ENCODE results near the gene PLXNA4.

PLXNA4 gene

DNA sequence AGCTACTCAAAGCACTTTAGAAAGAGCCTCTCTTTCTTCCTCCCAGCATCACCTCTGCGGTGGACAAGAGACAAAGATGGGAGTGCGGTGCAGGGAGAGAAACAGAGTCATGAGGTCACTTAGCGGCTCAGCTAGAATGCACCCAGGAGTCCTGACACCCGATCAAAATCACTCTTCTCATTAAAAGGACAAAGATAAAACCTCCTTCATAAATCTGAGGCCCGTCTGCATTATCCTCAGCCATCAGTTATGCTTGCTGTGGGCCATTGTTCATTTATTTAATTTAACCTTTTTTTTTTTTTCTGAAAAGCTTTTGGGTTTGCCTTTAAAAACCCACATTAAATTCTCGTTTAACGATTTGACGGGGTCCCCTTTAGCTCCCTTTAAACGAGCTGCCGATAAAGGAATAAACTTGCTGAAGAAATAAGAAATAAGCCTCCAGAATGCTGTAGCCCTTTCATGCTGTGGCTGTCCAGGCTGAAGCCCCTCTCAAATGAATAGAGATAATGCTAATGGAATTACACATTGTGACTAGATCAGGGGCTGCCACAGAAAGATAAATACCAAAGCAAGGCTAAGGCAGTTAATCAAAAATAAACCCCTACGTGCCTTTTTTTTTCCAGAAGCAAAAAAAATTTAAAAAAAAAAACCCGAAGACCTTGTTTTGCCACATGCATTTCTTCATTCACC, 16.1 kb upstream of the PLXNA4 start:
- no peak for DNase-seq

- DNase-seq: no peak
Observed at GRCh38 chr7:132590162-132590561, 13.9 kb upstream of the PLXNA4 start.

DNA sequence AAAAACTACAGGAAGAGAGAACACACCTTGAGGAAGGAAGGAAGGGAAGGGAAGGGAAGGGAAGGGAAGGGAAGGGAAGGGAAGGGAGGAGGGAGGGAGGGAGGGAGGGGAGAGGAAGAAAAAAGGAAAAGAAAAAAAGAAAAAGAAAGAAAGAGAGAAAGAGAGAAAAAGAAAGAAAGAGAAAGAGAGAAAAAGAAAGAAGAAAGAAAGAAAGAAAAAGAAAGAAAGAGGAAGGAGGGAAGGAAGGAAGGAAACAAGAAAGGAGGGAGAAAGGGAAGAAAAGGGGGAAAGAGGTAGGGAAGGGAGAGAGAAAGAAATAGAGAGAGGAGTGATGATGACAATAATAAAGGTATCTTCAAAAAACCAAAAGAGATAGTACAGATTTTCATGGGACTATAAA, 12.3 kb upstream of the PLXNA4 start:
- no peak for DNase-seq

DNA sequence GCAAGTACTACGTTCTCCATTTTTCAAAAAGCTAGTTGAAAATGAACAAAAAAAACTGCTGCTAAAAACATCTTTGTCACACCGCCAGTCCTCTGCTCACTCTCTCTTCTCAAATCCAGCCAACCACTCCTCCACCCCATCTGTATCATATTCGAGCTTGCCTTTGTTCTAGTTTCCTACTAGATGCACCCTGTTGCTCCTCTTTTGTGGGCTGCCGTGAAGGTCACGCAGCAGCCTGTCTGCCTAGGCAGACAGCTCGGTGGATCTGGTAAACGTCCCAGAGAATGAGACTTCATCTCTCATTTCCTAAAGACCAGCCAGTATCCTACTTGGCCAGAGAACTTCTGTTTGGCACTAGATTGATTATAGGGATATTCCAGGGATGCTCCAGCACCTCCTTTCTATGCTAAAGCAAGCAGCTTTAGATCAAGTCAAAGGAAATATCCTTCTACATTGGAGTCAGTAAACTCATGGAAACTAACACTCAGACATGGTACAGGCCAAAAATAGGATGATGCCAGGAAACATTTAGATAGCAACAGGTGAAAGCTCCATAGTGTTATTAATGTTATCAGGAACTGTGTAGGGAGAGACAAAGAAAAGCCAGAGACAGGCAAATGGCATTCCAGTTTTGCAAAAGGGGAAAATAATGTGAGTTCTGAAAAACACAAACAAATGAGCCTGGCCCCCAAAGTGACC, 8.7 kb upstream of the PLXNA4 start:
- no peak for DNase-seq

- DNase-seq: no peak
Observed at GRCh38 chr7:132581431-132581830, 5.2 kb upstream of the PLXNA4 start.

GRCh38 chr7:132580717-132581285, 4.5 kb upstream of the PLXNA4 start:
- peak; percentile 91 for DNase-seq

DNA sequence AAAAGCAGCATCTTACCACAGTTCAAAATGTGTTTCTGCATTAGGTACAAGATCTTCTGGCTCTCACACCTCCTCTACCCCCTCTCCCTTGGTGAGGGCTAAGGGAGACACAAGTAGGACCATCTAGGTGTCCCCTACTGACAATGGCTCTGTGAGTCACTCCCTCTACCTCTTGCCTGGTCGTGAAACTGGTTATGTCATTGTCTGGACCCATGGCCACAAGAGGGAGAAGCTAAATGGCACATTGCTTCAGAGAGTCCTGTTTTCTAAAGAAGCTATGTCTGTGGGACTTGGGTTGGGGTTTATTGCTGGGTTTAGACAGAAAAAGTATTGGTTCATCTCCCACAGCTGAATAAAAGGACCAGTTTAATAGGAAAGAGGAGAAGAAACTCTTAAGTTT, 4.0 kb upstream of the PLXNA4 start:
- peak; percentile 58 for DNase-seq

- no peak for DNase-seq
Observed at GRCh38 chr7:132579260-132579899, 3.1 kb upstream of the PLXNA4 start.

- DNase-seq: no peak
Observed at GRCh38 chr7:132578826-132579225, 2.6 kb upstream of the PLXNA4 start.

DNA sequence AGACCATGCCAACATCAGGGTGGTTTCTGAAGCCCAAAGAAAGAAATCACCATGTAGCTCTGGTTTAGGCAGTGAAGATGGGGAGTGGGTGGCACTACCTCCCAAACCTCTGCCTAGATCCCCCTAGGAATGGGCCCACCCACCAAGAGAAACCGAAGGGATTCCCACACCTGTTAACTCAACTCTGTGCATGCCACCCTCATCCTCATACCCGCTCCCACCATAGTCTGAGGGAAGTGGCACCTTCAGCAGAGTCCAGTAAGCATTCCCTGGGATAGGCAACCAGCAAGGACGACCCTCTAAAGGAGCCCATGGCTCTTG, 1.7 kb upstream of the PLXNA4 start:
- DNase-seq: no peak

DNA sequence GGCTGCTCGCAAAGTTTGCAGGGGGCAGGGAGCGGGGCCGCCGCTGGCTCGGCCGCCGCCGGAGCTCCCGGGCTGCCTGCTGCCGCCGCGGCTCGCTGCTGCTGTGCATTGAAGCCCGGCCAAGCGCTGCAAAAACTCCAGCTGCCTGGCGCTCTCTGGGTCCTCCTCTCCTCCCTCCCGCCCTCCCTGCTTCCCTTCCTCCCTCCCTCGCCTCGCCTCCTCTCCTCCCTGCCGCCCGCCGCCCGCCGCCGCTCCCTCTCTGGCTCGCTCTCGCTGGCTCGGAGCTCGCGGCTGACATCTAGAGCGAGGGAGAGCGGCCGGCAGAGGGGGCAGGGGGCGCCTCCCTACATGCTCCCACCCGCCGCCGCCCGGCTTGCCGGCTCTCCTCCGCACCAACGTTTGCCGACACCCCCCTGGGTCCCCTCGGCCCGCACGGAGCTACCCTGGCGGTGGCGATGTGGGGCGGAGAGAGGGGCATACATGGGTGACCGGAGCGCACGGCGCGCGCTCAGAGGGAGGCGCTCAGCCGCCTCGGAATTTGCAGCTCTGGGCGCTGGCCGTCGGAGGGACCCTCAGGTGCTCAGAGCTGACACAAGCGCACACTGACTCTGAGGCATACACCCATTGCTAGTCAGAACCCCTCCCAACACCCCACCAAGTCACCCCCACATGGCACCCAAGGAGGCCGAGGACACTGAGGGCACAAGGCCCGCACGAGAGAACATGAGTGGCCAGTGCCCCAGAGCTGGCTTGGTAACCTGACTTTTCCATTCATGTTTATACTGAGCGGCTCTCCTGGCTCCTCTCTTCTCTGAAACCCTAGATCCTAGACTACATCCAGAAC, 1.2 kb upstream of the PLXNA4 start:
- DNase-seq: peak; percentile 71

DNA sequence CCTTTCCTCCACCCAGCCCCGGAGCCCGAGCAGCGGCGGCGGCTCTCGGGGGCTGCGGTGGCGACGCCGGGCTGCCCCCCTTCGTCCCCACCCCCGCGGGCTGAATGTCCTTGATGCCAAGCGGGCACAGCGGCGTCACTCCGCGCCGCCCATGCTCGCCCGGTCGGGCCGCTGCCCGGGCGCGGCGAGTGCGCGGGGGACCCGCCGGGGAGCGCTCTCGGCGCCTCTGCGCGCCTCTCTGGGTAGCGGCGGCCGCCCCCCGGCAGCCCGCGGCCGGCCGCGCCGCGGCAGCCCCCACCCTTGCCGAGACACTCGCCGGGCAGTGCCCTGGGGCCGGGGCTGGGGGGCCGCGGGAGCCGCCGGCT, 433 bp upstream of the PLXNA4 start:
- DNase-seq: no peak

DNA sequence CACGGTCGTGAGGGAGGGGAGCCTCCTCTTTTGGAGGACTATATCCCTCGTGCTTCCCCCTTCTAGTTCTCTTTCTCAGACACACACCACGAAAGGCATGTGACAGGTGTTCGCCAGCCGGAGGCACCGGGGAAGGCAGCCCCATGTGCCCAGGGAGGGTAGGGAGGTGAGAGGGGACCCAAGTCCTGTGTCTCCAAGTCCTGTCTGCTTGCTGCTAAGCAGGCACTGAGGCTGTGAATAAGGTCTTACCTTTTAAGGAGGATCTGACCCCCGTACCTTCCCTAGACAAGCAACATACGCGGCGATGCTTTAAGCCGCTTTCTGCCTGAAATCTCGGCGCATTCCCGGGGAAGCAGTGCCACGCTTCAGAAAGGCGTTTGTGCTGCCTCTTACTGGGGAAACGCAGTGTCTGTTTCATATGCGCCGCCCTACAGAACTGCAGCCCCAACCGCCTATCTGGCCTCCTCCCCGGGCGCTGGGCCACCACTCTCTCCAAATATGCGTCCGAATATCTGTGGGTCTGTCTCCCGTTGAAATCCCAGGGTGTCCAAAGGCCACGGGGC, 770 bp downstream of the PLXNA4 start:
- DNase-seq: peak; percentile 62

GRCh38 chr7:132574223-132574622, 2.0 kb downstream of the PLXNA4 start:
- no peak for DNase-seq

DNA sequence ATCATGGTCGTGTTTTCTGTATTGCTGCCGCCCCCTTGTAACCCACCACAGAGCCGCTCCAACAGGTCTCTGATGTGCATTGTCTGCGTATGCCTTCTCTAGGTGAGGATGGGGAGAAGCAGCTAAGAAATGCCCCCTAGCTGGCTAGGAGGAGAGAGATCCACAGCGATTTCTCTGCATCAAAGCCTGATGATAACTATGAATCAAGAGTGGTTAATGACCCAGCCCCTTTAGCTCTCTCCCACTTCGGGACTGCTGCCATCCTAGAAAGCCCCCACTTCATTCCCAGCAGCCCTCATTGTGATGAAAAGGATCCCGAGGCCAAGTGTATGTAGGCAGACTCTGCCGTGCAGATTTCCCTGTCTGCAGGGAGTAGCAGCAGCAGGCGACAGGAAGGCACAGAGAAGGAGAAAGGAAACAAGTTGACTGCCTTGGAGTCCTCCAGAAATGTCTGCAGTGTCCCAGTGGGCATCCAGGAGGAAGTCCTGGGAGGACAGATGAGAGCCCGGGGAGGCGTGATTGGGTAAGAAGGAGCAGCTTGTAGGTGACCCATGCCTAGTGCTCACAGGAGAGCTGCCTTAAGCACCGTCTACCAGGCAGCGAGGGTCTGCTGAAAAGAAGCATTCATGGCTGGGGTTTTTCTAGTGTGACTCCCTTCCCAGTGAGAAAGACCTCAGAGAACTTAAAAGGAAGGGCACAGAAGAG, 2.9 kb downstream of the PLXNA4 start:
- DNase-seq: no peak

DNA sequence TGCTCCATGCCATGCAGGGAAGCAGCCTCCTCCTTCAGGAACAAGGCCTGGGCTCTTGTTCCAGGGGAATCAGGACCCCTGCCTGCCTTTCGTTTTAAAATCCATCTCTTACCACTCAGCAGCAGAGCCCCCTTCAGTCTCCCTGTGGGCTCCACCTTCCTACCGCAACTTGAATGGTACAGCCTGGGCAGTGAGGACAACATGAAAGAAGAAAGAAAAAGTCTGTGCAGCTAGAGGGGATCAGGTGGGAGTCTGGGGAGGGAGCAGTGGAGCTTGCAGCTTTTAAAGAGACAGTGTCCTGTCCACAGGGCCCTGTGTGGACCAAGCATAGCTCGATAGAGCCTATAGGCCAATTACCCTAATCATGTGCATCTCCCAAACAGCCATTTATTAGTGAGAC, 3.7 kb downstream of the PLXNA4 start:
- no peak for DNase-seq

DNA sequence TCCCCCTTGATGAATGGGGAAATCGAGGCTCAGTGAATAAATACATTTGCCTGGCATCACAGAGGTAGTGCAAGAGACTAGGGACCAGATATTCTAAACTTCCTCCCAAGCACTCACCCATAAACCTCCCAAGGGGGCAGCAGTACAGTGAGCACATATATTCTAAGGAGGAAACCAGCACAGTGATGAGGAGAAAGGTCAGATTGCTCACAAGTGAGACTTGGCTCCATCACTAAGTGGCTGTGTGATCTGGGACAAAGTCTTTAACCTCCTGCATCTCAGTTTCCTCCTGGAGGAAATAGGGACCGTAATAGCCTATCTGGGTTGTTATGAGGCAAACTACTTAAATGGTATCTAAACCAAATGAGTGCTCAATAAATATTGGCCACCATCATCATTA, 4.3 kb downstream of the PLXNA4 start:
- DNase-seq: no peak

DNA sequence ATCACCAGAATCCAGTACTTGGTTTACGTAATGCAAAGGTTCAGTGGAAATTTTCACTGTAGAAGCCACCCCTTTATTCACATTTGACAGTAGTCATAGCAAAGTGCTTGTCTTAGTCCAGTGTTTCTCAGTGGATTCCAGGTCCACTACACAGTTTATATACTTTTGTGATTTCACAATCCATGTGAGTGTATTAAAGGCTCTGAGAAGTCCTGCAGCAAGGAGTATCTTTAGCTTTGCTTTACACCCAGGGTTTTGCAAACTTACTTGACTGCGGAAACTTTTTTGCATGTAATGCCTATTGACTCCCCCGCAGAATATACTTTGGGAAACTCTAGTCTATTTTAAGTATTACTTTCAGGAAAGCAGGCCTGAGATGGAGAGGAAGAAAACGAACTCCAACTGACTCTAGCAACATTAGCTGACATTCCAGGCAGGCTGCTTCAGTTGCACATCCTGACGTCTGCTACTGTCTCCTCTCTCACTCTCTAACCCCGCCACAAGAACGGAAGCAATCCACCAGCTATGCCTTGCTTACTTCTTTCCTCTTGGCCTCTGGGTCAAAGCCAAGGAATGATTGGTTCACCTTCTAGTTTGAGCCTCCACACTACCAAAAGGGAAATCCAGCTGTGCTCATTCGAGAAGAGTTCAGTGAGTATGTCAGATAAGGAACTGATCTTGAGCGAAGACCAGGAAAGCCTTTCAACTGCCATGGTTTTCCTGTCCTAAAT, 6.2 kb downstream of the PLXNA4 start:
- no peak for DNase-seq

DNA sequence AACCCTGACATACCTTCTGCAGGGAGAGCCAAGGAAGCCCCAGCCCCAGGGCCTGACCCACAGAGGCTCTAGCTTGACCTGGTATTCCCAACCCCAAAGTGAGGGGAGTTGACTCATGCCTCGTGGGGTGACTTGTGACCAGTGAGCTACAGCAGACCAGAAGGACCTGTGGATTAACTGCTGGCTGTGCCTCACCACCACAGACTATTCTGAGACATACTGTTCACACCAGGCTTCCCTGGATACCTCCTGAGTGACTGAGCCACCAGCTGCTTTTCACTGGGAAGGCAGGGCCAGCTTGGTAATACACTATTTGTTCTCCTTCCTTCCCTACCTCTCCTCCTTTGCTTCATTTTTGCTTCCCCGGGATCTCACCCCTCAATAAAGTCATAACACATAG, 7.3 kb downstream of the PLXNA4 start:
- no peak for DNase-seq

DNA sequence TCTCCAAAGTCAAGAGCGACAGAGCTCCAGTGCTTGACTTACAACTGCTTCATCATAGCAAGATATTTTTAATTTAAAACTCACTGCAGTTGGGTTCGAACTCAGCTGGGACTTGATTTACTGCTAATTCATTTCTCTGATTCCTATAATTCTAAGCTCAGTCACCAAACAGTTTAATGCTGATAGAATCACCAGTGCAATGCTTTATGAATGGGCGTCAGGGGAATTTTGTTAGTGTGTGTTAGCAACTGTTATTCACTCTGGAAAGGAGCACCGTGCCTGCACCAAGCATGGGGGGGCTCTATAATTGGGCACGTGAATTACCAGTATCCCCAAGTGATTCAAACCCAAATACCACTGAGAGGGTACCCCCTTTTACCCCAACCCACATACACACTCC, 10.4 kb downstream of the PLXNA4 start:
- no peak for DNase-seq

DNA sequence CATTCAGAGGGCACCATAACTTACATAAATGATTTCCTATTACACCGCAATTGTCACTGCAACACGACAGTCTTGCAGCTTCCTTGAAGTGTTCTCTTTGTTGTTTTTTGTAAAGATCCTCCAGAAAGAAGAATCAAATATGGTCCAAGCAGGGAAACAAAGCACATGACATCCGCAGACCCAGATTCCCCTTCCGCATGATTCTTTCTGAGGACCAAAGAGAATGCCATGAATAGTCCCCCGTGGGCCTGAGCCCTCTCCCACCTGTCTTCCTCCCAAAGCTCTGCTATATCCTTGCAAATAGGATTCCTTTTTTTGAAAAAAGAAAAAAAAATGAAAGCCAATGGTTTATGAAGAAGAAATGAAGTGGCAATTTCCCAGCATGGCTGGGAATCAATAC, 10.8 kb downstream of the PLXNA4 start:
- DNase-seq: no peak

DNA sequence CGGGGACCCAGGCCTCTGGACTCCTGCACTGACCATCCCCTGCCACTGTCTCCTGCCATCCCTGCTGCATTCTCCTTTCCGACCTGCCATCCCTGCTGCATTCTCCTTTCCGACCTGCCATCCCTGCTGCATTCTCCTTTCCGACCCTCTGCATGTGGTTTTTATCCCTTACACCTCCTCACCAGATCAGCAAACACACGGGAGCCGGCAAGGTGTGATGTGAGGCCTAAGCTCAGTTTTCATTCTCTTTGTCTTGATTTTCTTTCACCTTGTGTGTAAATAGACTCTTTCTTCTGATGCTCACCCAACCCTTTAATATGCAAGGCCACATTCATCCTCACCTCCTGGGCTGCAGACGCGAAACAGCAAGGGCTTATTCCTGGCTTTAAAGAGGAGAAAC, 11.4 kb downstream of the PLXNA4 start:
- no peak for DNase-seq

Measured in hematopoietic multipotent progenitor cell treated with erythropoietin and hydrocortisone succinate and interleukin-3 and kit ligand, for 4 days (in vitro differentiated cells).